ENCODE measurements around the gene AMER3. TPM values are rescaled to one million over a fixed set of nuclear protein-coding genes. Genes with fewer than 3 reads are reported as not detected.
A peak's percentile ranks its signal among the peaks of the same experiment; 100 is the strongest.

The AMER3 gene
- total and polyA plus RNA-seq, 2 of the 8 experiments (the other 6 are each of a cell fraction or from before 2014, with no cell fraction given), result 0.15 to 0.19 TPM

DNA sequence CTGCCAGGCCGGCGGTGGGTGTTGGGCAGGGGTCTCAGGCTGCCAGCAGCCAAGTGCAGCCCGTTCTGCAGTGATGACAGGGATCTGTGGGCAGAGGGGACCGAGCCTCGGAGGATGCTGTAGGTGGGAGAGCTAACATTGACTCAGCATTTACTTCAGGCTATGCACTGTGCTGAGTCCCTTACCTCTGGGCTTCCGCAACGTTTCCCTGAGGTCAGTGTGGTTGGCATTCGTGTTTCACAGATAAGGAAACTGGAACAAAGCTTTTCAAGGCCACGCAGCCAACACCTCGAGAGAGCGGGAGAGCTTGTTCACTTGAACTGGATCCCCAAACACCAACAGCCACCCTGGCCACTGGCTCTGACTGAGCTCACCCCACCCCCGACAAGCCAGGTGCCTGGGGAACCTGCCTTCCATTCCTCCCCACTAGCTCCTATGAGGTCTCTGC lies 27.3 kb upstream of the AMER3 start:
- no peak overlapping the region for H4K5ac ChIP-seq (ENCODE audit: insufficient read length, low read depth, low read length)
- H2AK5ac ChIP-seq (ENCODE audit: low read depth, low read length), result 0 out of 2 replicates have a peak overlapping the region, but pooled peaks have one; percentile 68
- H3K4me2 ChIP-seq (ENCODE audit: insufficient read depth in 1 of 2, low read depth in 2 of 2, low read length in 2 of 2), result peak overlapping the region; percentile 84 to 91
- H3K56ac ChIP-seq (replicated peaks; ENCODE audit: insufficient read length, low read depth, low read length), result no peak overlapping the region
- H3K23ac ChIP-seq (ENCODE audit: insufficient read length), result no peak overlapping the region
- no peak overlapping the region for H2BK120ac ChIP-seq (replicated peaks; ENCODE audit: low read depth, low read length)
- no peak for DNase-seq (ENCODE audit: low read depth in 1 of 2, low spot score in 2 of 2)
- H2BK12ac ChIP-seq (ENCODE audit: low read depth, low read length), result peak overlapping the region; percentile 80; the same call in 1 of the 2 replicates
- peaks cover 19% of the 10 kb centered on the region for H3K23me2 ChIP-seq (ENCODE audit: low read depth, low read length)
- H2AFZ ChIP-seq (ENCODE audit: low read length), result peak overlapping the region; percentile 80; the same call in 1 of the 2 replicates
- FAIRE-seq, result no peak
- WGBS, 2 experiments (ENCODE audit: extremely low coverage in 1 of 2, insufficient coverage in 1 of 2, insufficient read length in 1 of 2, insufficient replicate concordance in 2 of 2, low coverage in 1 of 2, low lambda C conversion rate in 2 of 2, missing lambda C conversion rate in 1 of 2), result 48% methylated on average over 12 of the region's 12 CpGs; no CpG with 5 or more reads in 1 of the 2 experiments
- no peaks in the 10 kb centered on the region for H3K79me1 ChIP-seq (ENCODE audit: low read depth, low read length)
- H3K9ac ChIP-seq (replicated peaks in 1 of 4; ENCODE audit: extremely low read depth in 1 of 4, low read depth in 3 of 4, low read length in 3 of 4), result peak overlapping the region in 1 of 4 experiments; percentile 32; a peak in 2 of 7 replicates
- H3K27ac ChIP-seq (ENCODE audit: low read depth, low read length), result no peak overlapping the region
- no peaks in the 10 kb centered on the region for H3K79me2 ChIP-seq (ENCODE audit: control insufficient read depth in 1 of 2, insufficient read depth in 2 of 2, low read length in 2 of 2)
- H2BK20ac ChIP-seq (ENCODE audit: low read length), result no peak overlapping the region
- H3K27me3 ChIP-seq (replicated peaks in 1 of 4; ENCODE audit: control insufficient read depth in 3 of 4, extremely low read depth in 1 of 4, insufficient read depth in 3 of 4, low read length in 3 of 4), result peaks cover 0 to 18% (median 11%) of the 10 kb centered on the region in 4 experiments; a peak in 6 of 7 replicates
- ChIA-PET POLR2A (ENCODE audit: partially characterized antibody) (interaction anchor here (1.4 kb wide), 1 partner anchor 13 kb away, joined by 6 read pairs; no protein-coding TSS in a partner anchor), CTCF (ENCODE audit: partially characterized antibody) (interaction anchor here (0.9 to 1.3 kb wide), 2 partner anchors 17 to 35 kb away, joined by 3 to 4 read pairs; no protein-coding TSS in a partner anchor)
- H4K8ac ChIP-seq (ENCODE audit: extremely low read depth, insufficient read depth, low read length), result peak overlapping the region; percentile 63
- no peaks in the 10 kb centered on the region for H3K9me3 ChIP-seq (ENCODE audit: insufficient read depth in 2 of 2, low read depth in 1 of 2, low read length in 1 of 2)
- no peak overlapping the region for H3K4ac ChIP-seq (replicated peaks; ENCODE audit: insufficient read length, low read depth, low read length)
- no peak overlapping the region for H3K14ac ChIP-seq (ENCODE audit: insufficient read length)
- H2BK15ac ChIP-seq (ENCODE audit: low read length), result peak overlapping the region; percentile 97; the same call in 1 of the 2 replicates
- H3K18ac ChIP-seq (ENCODE audit: extremely low read depth, low read length), result no peak overlapping the region
- H4K20me1 ChIP-seq (replicated peaks in 1 of 2; ENCODE audit: control insufficient read depth in 1 of 2, insufficient read depth in 2 of 2, low read length in 2 of 2), result peaks cover 0 to 3% of the 10 kb centered on the region in 2 experiments
- no peak overlapping the region; the same call in 1 of the 2 replicates for H2BK5ac ChIP-seq (ENCODE audit: low read depth, low read length)
- peak overlapping the region; percentile 47 to 66 (median 58) for H3K4me3 ChIP-seq (ENCODE audit: extremely low read depth in 1 of 4, insufficient read depth in 2 of 4, low read depth in 3 of 4, low read length in 4 of 4)
- H3K36me3 ChIP-seq (ENCODE audit: control insufficient read depth in 2 of 4, insufficient read depth in 4 of 4, low read length in 3 of 4), result no peaks in the 10 kb centered on the region
- H3K4me1 ChIP-seq (replicated peaks in 1 of 4; ENCODE audit: control insufficient read depth in 3 of 4, insufficient read depth in 4 of 4, low read length in 3 of 4), result peaks cover 3 to 10% (median 7%) of the 10 kb centered on the region in 4 experiments
- H4K91ac ChIP-seq (replicated peaks; ENCODE audit: insufficient read length, low read length), result no peak overlapping the region
- TF ChIP-seq BCL11A (IDR thresholded peaks at IDR 0.05; ENCODE audit: low read depth in 2 of 2, low read length in 2 of 2) (no peak), MAFK (IDR thresholded peaks at IDR 0.05; ENCODE audit: low read depth, low read length) (0 out of 2 replicates have a peak, but pooled peaks have one; percentile 10), CREB1 (IDR thresholded peaks at IDR 0.05) (no peak), BACH1 (IDR thresholded peaks at IDR 0.05; ENCODE audit: low read length) (peak; percentile 42; the same call in 1 of the 2 replicates), POLR2AphosphoS5 (IDR thresholded peaks at IDR 0.05; ENCODE audit: low read depth, low read length) (no peak), SIN3A (conservative IDR thresholded peaks at IDR 0.05 in 1 of 2, IDR thresholded peaks at IDR 0.05 in 1 of 2; ENCODE audit: low read depth in 1 of 2, low read length in 2 of 2) (no peak), TAF7 (optimal IDR thresholded peaks at IDR 0.05; ENCODE audit: borderline replicate concordance, low read depth, low read length) (no peak), EP300 (IDR thresholded peaks at IDR 0.05; ENCODE audit: borderline replicate concordance in 1 of 2, low read depth in 2 of 2, low read length in 2 of 2) (no peak), BRCA1 (IDR thresholded peaks at IDR 0.05; ENCODE audit: low read depth, low read length) (no peak)
- TF ChIP-seq, protein P1, sequence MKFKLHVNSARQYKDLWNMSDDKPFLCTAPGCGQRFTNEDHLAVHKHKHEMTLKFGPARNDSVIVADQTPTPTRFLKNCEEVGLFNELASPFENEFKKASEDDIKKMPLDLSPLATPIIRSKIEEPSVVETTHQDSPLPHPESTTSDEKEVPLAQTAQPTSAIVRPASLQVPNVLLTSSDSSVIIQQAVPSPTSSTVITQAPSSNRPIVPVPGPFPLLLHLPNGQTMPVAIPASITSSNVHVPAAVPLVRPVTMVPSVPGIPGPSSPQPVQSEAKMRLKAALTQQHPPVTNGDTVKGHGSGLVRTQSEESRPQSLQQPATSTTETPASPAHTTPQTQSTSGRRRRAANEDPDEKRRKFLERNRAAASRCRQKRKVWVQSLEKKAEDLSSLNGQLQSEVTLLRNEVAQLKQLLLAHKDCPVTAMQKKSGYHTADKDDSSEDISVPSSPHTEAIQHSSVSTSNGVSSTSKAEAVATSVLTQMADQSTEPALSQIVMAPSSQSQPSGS (IDR thresholded peaks at IDR 0.05; ENCODE audit: low read length), result no peak
- TF ChIP-seq, protein P2, sequence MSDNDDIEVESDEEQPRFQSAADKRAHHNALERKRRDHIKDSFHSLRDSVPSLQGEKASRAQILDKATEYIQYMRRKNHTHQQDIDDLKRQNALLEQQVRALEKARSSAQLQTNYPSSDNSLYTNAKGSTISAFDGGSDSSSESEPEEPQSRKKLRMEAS (IDR thresholded peaks at IDR 0.05), result no peak

Measured in H1 (cell line).